Measurements from ENCODE around the gene LAMA3.

Gene LAMA3

GRCh38 chr18:23669804-23670405 lies 19.3 kb upstream of the LAMA3 start:
- no peak for DNase-seq (ENCODE audit: low spot score)

- no peak for DNase-seq (ENCODE audit: low spot score)
Measured at GRCh38 chr18:23671564-23671963, 17.7 kb upstream of the LAMA3 start.

DNA sequence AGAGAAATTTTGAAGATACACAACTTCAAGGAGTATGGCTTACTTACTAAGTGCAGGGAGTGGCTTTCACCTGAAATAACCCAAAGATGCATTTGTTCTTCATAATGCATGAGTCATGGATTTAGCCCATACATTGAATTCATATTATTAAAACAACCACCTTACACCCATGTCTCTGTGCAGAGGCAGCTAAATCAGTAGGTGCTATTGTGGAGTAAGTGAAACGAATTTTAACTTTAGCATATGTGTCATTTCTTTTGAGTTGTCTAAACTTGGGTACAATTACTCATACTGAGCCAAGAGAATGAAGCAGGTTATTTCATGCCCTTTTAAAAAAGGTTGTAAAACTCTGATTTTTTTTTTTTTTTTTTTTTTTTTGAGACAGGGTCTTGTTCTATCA lies 15.5 kb upstream of the LAMA3 start:
- DNase-seq (ENCODE audit: low spot score) = no peak

GRCh38 chr18:23675236-23675635 lies 14.0 kb upstream of the LAMA3 start:
- no peak for DNase-seq (ENCODE audit: low spot score)

DNA sequence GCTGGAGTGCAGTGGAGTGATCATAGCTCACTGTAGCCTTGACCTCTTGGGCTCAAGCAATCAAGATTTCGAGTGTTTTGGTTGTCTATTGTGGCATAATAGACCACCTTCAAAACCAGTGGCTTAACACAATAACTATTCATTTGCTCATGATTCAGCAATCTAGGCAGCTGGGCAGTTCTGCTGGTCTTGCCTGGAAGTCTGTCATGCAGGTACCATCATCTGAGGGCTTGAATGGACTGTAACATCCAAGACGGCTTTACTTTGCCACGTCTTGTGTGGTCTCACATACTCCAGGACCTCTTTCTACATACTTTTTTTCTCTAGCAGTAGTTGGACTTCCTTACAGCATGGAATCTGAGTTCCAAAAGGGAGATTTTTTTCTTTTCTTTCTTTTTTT lies 13.4 kb upstream of the LAMA3 start:
- no peak for DNase-seq (ENCODE audit: low spot score)

- no peak for DNase-seq (ENCODE audit: low spot score)
Measured at GRCh38 chr18:23682045-23682444, 7.2 kb upstream of the LAMA3 start.

DNA sequence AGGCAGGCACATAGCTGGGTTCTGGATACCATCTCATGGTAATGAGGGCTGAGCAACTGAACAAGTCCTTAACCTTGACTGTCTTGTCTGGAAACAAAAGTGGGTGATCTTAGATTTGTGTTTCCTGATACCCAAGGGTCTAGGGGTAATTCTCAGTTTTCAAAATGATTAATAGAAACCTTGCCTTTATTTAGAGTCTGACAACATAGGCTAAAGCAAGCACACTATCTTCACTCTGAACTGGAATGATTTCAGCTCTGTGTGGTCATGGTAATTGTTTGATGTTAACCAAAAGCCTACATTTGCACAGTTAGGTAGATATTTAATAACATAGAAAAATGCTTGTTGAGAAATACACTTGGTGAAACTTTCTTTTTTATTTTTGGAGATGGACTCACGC lies 6.8 kb upstream of the LAMA3 start:
- no peak for DNase-seq (ENCODE audit: low spot score)

- no peak for DNase-seq (ENCODE audit: low spot score)
Measured at GRCh38 chr18:23683155-23683554, 6.1 kb upstream of the LAMA3 start.

GRCh38 chr18:23683671-23684070 lies 5.6 kb upstream of the LAMA3 start:
- no peak for DNase-seq (ENCODE audit: low spot score)

- no peak for DNase-seq (ENCODE audit: low spot score)
Measured at GRCh38 chr18:23684515-23685197, 4.6 kb upstream of the LAMA3 start.

DNA sequence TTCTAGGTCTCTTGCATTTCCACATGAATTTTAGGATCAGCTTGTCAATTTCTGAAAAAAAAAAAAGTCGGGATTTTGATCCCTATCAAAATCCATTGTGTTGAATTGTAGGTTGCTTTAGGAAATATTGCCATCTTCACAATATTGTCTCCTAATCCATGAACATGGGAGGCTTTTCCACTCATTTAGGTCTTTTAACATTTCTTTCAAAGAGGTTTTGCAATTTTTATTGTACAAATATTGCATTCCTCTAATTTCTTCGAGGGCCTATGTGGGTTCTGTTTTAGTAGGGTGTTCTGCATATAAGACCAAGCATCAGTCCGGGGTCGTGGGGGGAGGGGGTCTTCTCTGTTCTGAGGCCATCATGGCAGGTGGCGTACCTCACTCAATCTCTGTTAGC lies 725 bp upstream of the LAMA3 start:
- no peak for DNase-seq (ENCODE audit: low spot score)

DNA sequence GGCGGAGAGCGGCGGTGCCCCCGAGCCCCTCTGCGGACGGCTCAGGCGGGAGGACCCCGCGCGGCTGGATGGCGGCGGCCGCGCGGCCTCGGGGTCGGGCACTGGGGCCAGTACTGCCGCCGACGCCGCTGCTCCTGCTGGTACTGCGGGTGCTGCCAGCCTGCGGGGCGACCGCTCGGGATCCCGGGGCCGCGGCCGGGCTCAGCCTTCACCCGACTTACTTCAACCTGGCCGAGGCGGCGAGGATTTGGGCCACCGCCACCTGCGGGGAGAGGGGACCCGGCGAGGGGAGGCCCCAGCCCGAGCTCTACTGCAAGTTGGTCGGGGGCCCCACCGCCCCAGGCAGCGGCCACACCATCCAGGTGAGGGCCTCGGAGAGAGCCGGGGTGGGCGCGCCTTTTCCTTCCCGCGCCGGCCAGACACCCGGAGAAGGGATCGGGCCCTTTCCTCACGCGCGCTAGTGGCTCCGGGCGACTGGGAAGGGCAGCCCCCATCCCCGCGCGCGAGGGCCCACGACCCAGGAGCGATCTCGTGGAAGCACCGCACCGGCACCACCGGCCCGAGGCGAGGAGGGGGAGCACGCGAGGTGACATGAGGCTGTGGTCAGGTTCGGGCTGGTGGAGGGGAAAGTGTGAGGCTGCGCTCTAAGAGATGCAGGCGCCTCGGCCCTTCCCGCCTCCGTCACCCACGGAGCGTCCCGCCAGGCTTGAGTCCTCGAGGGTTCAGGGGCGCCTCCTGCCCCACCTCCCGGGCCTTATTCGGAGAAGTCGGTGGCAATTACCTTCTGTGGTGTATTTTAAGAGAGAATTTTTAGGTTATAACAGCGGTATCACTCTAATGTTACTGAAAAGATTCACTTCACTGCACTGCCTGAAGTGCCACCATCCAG lies 607 bp downstream of the LAMA3 start:
- no peak for DNase-seq (ENCODE audit: low spot score)

DNA sequence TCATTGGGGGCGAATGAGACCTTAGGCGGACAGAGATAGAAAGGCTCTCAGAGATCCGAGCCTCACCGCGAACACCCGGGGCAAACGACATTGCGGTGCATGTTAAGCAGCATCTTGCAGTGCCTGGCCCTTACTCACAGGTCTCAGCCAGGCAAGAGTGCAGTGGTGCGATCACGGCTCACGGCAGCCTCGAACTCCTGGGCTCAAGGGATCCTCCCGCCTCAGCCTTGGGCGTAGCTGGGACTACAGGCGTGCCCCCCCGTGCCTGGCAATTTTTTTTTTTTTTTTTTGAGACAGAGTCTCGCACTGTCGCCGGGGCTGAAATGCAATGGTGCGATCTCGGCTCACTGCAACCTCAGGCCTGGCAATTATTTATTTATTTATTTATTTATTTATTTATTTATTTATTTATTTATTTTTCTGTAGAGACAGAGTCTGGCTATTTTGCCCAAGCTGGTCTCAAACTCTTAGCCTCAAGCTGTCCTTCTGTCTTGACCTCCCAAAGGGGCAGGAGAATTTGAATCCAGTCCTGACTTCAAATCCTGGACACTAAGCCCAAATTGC lies 1.3 kb downstream of the LAMA3 start:
- DNase-seq (ENCODE audit: low spot score) = no peak

DNA sequence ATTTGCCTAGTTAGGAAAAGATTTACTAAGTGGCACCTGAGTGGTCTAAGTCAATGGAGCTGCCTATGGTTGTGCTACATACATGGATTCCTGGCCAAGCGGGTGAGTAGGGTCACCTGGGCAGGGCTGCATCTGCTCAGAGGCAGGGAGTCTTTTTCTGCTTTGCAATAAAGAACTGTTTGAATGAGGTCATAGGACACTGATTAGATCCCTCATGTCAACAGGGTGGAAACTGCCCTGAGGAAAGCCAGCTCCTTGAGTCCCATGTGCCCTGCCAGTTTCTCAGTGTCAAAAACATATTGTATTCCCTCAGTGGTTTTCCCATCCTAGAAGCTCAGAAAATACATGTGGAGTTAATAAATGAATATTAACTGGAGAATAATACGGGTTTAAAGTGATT lies 4.6 kb downstream of the LAMA3 start:
- no peak for DNase-seq (ENCODE audit: low spot score)

GRCh38 chr18:23694637-23695430 lies 5.6 kb downstream of the LAMA3 start:
- DNase-seq (ENCODE audit: low spot score) = no peak

GRCh38 chr18:23701017-23701416 lies 11.8 kb downstream of the LAMA3 start:
- DNase-seq (ENCODE audit: low spot score) = no peak

DNA sequence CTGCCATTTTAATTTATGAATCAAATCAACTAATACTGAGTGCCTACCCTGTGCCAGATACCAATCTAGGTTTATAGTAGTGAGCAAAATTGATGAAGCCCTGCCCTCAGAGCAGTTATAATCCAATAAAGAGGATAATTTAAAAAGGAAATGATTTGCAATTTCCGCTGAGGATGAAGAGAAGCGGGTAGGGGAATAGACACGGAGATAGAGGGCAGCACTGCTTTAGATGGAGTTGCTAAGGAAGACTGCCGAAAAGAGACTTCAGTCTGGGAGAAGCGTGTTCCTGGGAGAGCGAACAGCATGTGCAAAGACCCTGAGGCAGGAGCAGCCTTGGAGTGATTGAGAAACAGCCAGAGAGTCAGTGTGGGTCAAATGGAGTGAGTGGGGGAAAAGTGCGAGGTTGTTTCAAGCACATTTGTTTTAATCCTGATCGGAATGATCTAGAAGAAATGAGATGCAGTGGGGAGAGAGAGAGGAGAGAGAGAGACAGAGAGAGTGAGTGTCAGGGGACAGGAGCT lies 12.4 kb downstream of the LAMA3 start:
- no peak for DNase-seq (ENCODE audit: low spot score)

DNA sequence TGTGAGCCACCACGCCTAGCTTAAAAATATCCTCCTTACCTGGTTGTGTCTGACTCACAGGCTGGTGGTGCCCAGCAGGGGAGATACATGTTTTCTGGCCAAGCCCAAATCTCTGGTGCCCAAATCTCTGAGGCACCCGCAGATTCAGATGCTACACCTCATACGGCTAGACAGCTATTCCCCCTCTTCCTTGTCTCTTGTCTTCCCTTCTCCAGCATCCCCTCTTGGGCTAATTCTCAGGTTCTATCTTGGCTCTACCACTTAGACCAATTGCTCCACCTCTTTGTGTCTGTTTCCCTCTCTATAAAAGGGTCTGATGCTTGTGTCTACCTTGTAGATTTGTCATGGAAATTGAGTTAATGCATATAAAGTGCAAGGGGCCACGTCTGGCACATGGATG lies 13.4 kb downstream of the LAMA3 start:
- no peak for DNase-seq (ENCODE audit: low spot score)

GRCh38 chr18:23703057-23703986 lies 14.1 kb downstream of the LAMA3 start:
- DNase-seq (ENCODE audit: low spot score) = peak; percentile 40

DNA sequence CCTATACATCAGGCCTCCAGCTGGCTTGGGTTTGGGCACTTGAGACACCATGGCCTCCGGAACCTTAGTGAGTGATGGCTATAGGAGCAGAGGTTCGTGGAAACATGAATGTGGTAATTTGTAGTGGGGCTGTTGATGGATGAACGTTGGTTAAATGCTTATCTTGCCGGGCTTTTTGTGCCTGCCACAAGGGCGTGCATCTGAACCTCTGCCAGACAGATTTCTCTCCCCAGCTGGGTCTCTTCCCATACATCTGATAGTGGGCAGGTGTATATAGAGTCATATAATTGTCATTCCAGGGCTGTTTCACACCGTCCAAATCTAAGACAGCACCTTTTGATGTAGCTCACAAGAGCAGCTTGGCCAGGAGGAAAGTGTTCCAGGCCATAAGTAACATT lies 14.7 kb downstream of the LAMA3 start:
- DNase-seq (ENCODE audit: low spot score) = no peak

DNA sequence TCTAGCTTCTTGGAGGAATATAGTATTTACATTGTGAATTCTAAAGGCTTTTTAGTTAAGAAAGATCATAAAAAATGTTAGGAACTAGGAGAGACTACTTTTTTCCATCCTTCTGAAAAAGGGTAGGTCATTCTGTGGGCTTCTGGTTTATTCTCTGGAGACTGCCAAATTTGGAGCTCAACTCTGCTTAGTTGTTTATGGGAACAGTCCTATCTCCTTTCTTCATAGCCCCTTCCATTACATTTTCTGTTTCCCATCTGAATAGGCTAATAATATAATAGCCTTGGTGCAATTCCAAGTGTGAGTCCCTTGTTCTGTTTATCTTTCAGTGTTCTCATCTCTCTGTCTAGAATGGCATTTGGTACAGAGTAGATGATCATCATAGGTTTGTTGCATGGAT lies 15.6 kb downstream of the LAMA3 start:
- no peak for DNase-seq (ENCODE audit: low spot score)
